ENCODE data around the gene DENND6A.

GRCh38 chr3:57661404-57661803, 31.5 kb downstream of the DENND6A start:
- TF ChIP-seq CTCF (IDR thresholded peaks at IDR 0.05): no peak
- TF ChIP-seq POLR2AphosphoS5 (IDR thresholded peaks at IDR 0.05): no peak
- TF ChIP-seq POLR2A (IDR thresholded peaks at IDR 0.05): no peak
- TF ChIP-seq EP300 (IDR thresholded peaks at IDR 0.05): no peak
